SK-N-MC (cell line): ENCODE measurements around the gene GPR108.
"Not testable (repeated sequence)": the region's sequence is repeated elsewhere in the genome, so short reads cannot be mapped to it uniquely, and the experiment has no call there.

Source experiments
- DNase-seq: peaks from one replicate; pipeline ENCODE4 v3.0.0-alpha.2; 2011; ENCODE audit warnings: low read depth, low spot score
- H3K27ac ChIP-seq: fragments of 200-600 bp; sonication (generic); 2 replicates; pipeline ENCODE4 v1.5.1; 2016; ENCODE audit warnings: mixed run types
- H3K36me3 ChIP-seq: fragments of 200-600 bp; sonication (generic); 2 replicates; pipeline ENCODE4 v1.6.1; 2017; ENCODE audit warnings: antibody characterized with exemption, low read length, mixed read lengths; ENCODE audit not compliant: insufficient read depth
- H3K4me3 ChIP-seq: fragments of 200-600 bp; sonication (generic); 2 replicates; pipeline ENCODE4 v1.5.1; 2016
- H3K9ac ChIP-seq: fragments of 200-600 bp; sonication (generic); 2 replicates; pipeline ENCODE4 v1.8.0; 2017; ENCODE audit warnings: mixed run types, mixed read lengths; ENCODE audit not compliant: insufficient read length
- H3K9me3 ChIP-seq: fragments of 200-600 bp; sonication (generic); 2 replicates; pipeline ENCODE4 v1.6.1; 2017; ENCODE audit warnings: low read depth, mild to moderate bottlenecking, antibody characterized with exemption, low read length, moderate library complexity, mixed read lengths
- EZH2 ChIP-seq: fragments of 200-600 bp; sonication (generic); IDR thresholded peaks from one replicate; pipeline ENCODE4 v1.6.1; 2017; ENCODE audit warnings: antibody characterized with exemption
- FOXP2 ChIP-seq: optimal IDR thresholded peaks from 2 replicates; pipeline ENCODE3; 2011; ENCODE audit warnings: mild to moderate bottlenecking, moderate library complexity; ENCODE audit not compliant: insufficient read depth; ENCODE audit errors: extremely low read length, control extremely low read depth
- POLR2AphosphoS5 ChIP-seq: IDR thresholded peaks from 2 replicates; pipeline ENCODE4 v1.6.1; 2012; ENCODE audit warnings: mild to moderate bottlenecking, low read depth, low read length, borderline replicate concordance

Gene GPR108

DNA sequence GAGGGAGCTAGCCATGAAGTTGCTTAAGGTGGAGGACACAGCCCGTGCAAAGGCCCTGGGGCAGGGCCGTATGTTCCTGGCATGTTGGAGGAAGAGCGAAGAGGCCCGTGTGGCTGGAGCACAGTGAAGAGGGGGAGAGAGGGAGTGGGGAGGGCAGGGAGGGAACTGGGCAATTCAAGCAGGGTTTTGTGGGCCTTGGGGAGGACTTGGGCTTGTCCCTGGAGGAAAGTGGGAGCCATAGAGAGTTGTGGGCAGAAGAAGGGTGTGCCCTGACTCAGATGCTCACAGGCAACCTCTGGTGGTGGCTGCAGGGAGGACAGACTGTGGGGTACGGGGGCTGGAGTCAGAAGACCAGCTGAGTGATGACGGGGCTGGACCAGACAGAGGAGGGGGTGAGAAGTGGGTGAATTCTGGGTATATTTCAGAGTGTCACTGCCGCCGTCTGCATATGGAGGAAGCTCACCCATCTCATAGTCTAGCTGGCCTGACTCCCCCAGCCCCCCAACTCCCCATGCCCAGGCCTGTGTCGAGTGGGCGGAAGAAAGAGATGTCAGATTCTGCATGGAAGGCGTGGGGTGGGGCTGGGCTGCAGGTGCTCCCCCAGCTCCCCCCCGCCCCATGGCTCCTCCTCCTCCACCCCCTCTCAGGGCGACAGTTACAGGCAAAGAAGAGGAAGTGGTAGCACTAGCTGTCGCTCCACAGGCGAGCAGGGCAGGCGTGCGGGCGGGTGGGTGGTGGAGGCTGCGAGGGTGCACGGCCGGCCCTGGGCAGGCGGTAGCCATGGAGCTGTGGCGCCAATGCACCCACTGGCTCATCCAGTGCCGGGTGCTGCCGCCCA lies 34.9 kb upstream of the GPR108 start, which contains the start of gene VAV1:
TSS of gene VAV1 (plus strand) at position 681 of the 838 bp plus-strand sequence. CDS start at position 781, 100 bp downstream.
- Histone ChIP-seq H3K36me3 (no peaks in the 10 kb centered on the region), H3K27ac (peak within 1 kb of the TSS; percentile 89), H3K9me3 (no peaks in the 10 kb centered on the region), H3K9ac (no peak within 1 kb of the TSS), H3K4me3 (peak within 1 kb of the TSS; percentile 71)
- TF ChIP-seq POLR2AphosphoS5 (no peak), EZH2 (no peak), FOXP2 (no peak)
- no peak for DNase-seq

DNA sequence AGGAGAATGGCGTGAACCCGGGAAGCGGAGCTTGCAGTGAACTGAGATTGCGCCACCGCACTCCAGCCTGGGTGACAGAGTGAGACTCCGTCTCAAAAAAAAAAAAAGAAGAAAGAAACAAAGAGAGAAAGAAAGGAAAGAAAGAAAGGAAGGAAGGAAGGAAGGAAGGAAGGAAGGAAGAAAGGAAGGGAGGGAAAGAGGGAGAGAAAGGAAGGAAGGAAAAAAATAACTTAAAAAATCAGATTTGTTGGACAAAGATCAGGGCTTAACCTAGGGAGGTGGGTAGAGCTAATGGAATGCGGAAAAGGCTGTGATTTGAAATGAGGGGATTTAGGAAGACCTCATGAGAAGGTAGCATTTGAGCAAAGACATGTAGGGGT lies 34.3 kb upstream of the GPR108 start:
- not testable (repeated sequence) for H3K36me3 ChIP-seq, H3K4me3 ChIP-seq, H3K9ac ChIP-seq, DNase-seq, H3K9me3 ChIP-seq
- peak overlapping the region; percentile 19; the same call in 1 of the 2 replicates for H3K27ac ChIP-seq

DNA sequence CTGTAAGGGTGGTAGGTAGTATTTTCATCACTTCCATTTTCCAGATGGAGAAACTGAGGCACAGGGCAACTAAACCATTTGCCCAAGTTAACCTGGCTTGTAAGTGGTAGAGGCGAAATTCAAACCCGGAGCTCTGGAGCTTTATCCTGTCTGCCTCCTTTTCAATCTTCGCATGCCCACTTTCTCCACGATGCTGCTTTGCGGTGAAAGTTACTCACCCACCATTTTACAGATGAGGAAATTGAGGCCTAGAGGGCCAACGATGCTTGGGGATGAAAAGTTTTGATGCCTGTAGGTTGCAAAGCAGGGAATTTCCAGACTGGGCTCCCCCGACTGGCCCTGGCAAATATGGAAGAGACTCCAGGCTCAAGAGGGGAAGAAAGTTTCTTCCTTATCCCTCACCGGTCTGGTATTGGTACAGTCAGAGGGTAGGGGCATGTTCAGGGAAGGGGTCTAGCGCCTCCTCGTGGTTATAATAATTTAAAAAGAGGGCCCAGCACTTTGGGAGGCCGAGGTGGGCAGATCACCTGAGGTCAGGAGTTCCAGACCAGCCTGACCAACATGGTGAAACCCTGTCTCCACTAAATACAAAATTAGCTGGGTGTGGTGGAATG lies 31.7 kb upstream of the GPR108 start:
- Histone ChIP-seq H3K9ac (no peak overlapping the region), H3K4me3 (no peak overlapping the region), H3K36me3 (no peaks in the 10 kb centered on the region), H3K27ac (no peak overlapping the region), H3K9me3 (no peaks in the 10 kb centered on the region)
- no peak for DNase-seq
- TF ChIP-seq EZH2 (no peak), FOXP2 (no peak), POLR2AphosphoS5 (no peak)

DNA sequence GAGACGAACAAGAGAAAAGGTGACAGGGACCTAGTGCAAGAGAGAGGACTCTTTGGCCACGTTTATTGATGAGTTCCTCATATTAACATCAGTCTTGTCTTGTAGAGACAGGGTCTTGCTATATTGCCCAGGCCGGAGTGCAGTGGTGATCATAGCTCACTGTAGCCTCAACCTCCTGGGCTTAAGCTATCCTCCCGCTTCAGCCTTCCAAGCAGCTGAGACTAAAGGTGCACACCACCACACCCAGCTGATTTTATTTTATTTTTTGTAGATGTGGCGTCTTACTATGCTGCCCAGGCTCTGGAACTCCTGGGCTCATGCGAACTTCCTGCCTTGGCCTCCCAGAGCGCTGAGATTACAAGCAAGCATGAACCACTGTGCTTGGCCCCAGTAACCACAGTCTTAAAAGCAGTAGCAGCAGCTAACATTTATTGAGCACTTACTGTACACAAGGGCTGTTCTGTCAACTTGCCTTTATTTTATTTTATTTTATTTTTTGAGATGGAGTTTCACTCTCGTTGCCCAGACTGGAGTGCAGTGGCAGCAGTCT lies 30.9 kb upstream of the GPR108 start:
- TF ChIP-seq EZH2 (no peak), POLR2AphosphoS5 (no peak), FOXP2 (no peak)
- DNase-seq = no peak
- H3K27ac ChIP-seq = no peak overlapping the region
- H3K36me3 ChIP-seq = no peaks in the 10 kb centered on the region
- no peak overlapping the region for H3K9ac ChIP-seq
- no peak overlapping the region for H3K4me3 ChIP-seq
- H3K9me3 ChIP-seq = no peaks in the 10 kb centered on the region

DNA sequence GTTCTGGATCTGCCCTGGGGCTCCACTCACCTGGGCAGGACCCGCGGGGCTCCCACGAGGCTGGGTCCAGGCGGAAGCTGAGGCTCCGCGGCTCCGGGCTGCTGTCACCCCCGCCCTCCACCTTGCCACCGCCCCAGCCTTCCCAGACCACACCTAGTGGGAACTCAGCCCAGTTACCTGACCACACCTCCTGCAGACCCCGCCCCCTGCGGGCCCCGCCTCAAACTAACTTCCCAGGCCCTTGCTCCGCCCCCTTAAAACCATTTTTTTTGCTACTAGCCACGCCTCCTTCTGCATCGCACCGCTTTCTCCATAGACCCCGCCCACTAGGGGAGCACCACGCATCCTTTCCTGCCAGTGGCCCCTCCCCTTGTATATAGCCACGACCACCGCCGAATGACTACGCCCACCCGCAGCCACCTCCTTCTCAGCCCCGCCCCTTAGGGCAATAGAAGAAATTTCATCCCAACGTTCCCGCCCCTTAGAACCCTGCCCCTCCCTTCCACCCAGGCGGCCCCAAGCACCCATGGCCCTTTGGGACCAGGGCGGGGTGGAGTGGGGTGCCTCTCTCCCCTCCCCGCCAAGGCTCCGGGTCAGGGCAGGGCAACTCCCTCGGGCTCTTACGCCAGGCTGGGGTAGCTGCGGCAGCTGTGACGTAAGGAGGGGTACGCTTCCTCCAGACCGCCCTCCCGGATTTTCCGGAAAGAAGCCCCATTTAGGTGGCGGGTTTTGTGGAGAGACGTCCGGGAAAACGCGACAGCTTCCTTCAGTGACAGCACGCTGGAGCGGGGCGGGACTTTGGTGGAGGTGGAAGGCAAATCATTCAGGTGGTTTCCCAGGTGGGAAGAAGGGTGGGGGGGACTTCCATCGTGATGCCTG lies 30.2 kb upstream of the GPR108 start, which contains the start of gene SH2D3A:
TSS of gene SH2D3A (minus strand) at position 79 of the 879 bp plus-strand sequence. CDS start 3,687 bp downstream, outside the sequence.
- H3K9ac ChIP-seq = no peak within 1 kb of the TSS
- H3K9me3 ChIP-seq = no peaks in the 10 kb centered on the region
- no peaks in the 10 kb centered on the region for H3K36me3 ChIP-seq
- no peak within 1 kb of the TSS for H3K27ac ChIP-seq
- peak; percentile 80 for DNase-seq
- TF ChIP-seq EZH2 (no peak), POLR2AphosphoS5 (no peak), FOXP2 (no peak)
- peak within 1 kb of the TSS; percentile 59 for H3K4me3 ChIP-seq

DNA sequence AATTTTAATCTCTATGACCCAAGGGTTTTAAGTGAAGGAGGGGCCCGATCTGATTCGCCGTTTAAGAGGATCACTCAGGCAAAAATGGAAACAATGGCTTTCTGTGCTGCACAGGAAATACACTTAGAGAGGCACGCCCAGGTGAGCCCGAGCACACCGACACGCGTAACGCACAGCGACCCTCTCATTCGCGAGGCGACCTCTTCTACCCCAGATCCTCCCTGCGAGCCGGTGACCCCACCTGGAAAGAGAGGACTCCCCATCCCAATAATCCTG lies 29.6 kb upstream of the GPR108 start:
- Histone ChIP-seq H3K4me3 (peak overlapping the region; percentile 59), H3K9ac (no peak overlapping the region), H3K36me3 (no peaks in the 10 kb centered on the region), H3K27ac (no peak overlapping the region), H3K9me3 (no peaks in the 10 kb centered on the region)
- no peak for DNase-seq
- no peak for TF ChIP-seq EZH2
- TF ChIP-seq POLR2AphosphoS5 = no peak
- TF ChIP-seq FOXP2 = no peak

DNA sequence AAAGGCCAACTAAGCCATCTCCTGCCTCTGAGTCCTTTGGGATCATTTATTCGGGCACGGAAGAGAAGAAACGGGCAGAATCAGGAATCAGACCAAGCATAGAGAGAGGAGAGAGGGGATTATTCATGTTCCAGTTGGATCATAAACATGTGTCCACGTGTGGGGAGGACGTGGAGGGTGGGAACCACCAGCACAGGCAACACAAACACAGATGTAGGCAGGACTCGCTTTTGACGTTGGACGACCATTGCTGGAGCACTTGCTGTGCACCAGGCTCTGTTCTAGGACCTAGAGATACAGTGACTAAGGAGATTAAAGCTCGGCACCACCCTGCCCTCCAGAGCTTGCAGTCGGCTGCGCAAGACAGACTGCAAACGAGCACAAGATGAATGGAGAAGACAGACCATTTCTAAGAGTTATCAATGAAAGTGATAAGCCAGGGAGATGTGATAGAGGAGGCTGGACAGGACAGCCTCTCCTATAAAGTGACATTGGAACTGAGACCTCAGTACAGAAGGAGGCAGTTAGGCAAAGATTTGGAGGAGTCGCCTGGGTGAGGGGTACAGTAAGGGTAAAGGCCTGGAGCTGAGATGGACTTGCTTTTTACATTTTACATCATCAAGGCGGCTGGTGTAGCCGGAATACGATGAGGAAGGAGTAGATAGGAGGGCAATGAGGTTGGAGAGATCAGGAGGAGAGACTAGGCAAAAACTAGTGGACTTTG lies 29.1 kb upstream of the GPR108 start:
- Histone ChIP-seq H3K9me3 (no peaks in the 10 kb centered on the region), H3K9ac (no peak overlapping the region), H3K36me3 (no peaks in the 10 kb centered on the region), H3K27ac (no peak overlapping the region), H3K4me3 (peak overlapping the region; percentile 59)
- TF ChIP-seq EZH2 (no peak), FOXP2 (no peak), POLR2AphosphoS5 (no peak)
- DNase-seq = no peak

DNA sequence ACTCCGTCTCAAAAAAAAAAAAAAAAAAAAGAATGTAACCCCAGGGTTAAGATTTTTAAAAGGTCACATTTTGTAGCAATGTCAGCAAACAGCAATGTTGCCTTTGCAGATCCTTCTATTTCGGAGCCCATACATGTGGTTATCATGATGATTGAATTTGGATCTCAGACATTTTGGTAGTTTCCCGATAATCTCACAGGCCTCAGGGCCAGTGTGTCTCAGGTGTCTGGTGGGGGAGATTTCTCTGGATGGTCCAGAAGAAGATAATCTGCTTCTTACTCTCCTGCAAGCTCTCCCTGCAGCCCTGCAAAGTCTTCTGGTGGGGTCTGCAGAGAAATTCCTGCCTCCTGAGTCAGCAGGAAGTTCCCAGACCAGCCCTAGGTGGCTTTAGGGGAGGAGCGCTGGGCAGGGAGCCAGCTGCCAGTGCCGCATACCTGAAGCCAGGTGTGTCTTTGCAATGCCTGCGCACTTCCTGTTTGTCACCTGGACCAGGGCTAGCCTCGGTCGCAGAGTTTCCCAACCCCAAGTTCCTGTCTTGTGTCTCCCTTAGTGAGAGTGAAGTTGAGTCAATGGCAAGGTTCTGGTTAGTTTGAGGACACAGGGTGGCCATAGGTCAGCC lies 28.5 kb upstream of the GPR108 start:
- no peak overlapping the region for H3K9ac ChIP-seq
- no peak for TF ChIP-seq EZH2
- no peak for TF ChIP-seq POLR2AphosphoS5
- TF ChIP-seq FOXP2 = no peak
- no peak overlapping the region for H3K27ac ChIP-seq
- H3K4me3 ChIP-seq = no peak overlapping the region
- no peak for DNase-seq
- H3K9me3 ChIP-seq = no peaks in the 10 kb centered on the region
- no peaks in the 10 kb centered on the region for H3K36me3 ChIP-seq

DNA sequence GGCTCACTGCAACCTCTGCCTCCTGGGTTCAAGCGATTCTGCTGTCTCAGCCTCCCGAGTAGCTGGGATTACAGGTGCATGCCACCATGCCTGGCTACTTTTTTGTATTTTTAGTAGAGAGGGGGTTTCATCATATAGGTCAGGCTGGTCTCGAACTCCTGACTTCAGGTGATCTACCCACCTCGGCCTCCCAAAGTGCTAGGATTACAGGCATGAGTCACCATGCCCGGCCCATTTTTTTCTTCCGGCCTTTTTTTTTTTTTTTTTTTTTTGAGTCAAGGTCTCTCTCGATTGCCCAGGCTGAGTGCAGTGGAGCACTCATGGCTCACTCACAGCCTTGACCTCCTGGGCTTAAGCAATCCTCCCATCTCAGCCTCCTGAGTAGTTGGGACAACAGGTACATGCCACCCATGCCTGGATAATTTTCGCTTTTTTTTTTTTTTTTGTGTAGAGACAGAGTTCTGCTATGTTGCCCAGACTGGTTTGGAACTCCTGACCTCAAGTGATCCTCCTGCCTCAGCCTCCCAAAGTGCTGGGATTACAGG lies 24.9 kb upstream of the GPR108 start:
- H3K9me3 ChIP-seq, H3K27ac ChIP-seq, H3K36me3 ChIP-seq, H3K9ac ChIP-seq, H3K4me3 ChIP-seq, DNase-seq: not testable (repeated sequence)
